DMS114 treated with DMSO at 0.1 percent for 48 hours (cell line): ENCODE data around the gene THOC6.

ENCODE experiments used
- DNase-seq: peaks from one replicate; lab custom pipeline; 2025; ENCODE audit not compliant: unreplicated experiment; lab: John Stamatoyannopoulos, UW

THOC6 gene

GRCh38 chr16:2991566-2992261, 32.1 kb upstream of the THOC6 start:
- DNase-seq, result no peak

DNA sequence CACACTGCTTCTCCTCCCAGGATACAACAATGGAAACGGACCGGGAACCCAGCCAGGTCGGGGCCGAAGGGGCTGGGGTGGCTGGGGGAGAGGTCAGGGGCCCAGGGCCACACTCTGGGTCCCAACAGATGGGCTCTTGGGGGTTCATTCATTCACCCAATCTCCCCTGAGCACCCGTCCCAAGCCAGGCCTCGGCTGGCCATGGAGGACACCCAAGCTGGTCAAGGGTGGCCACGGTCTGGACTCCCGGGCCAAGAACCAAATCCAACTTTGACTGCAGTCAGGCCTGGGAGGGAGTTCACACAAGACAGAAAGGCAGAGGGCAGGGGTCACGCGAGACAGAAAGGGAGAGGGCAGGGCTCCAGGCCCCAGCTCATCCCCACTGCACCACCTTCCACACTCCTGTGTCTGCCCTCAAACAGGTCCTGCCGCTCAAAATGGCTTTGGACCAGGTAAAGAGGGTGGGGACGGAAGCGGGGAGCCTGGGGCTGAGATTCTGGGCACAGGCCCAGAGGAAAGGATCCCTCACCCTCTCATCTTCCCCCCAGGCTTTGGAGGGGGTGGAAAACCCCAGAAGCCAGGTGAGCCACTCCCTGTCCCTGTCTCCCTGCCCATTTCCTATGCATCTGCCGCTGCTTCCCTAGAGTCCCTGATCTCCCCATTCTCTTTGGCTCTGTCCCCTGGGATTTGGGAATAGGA, 31.3 kb upstream of the THOC6 start:
- no peak for DNase-seq

GRCh38 chr16:2996298-2996697, 27.5 kb upstream of the THOC6 start:
- DNase-seq, result no peak

DNA sequence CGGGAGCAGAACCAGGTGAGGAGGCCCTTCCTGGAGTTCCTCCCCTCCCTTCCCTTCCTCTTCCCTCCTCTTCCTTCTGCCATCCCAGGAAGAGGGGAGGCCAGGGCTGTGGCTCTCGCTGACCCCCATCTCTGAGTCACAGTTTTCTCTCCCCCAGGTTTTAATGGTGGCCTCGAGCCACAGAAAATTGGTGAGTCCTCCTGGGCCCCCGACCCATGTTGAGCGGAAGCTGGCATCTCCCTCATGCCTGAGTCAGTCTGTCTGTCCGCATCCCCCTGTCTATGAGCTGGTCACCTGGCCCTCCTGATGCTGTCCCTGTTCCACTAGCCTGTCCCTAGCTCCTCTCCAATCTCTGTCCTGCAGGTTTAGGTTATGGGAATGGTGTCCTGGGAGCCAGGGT, 23.9 kb upstream of the THOC6 start:
- DNase-seq, result no peak

GRCh38 chr16:3000540-3000939, 23.3 kb upstream of the THOC6 start:
- no peak for DNase-seq

DNA sequence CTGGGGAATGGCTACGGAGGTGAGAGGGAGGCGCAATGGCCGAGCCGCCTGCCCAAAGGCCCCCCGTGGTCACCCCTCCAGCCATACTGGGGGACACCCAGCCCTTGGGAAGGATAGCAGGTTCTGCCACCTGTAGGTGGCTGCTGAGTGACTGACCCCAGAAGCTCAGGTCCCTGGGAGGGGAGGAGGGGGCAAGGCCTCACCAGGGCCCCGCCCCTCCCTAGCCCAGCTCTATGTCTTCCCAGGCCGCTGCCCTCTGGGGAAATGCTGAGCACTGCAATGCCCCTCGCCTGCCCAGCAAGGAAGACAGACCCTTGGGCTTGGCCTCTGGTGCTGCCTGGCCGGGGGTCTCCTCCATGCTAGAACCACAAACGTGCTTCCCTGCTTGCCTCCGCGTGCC, 22.5 kb upstream of the THOC6 start:
- no peak for DNase-seq

DNA sequence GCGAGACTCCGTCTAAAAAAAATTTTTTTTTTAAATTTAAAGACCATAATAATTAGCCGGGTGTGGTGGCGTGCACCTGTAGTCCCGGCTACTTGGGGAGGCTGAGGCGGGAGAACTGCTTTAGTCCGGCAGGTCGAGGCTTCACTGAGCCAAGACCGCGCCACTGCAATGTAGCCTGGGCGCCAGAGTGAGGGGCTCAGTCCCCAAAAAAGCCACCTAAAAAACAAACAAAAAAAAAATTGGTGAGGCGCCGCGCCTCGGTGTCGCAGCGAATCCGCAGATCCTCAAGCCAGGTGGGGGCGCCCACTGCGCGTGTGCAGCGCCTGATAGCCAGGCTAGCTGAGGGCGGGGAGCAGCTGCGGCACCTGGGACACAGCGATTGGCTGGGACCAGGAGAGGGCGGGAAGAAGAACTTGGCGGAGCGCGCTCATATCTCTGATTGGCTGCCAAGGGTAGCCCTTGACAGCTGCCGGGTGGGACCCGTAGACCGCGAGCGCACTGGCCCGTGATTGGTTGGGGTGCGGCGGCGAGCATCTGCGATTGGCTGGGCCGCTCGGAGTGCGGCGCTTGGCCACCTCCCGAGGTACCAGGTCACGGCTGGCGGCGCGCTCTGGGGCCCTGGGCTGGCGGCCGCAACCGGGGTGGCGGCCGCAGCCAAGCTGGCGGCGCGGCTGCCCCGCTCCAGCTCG, 20.1 kb upstream of the THOC6 start:
- peak; percentile 94 for DNase-seq

DNA sequence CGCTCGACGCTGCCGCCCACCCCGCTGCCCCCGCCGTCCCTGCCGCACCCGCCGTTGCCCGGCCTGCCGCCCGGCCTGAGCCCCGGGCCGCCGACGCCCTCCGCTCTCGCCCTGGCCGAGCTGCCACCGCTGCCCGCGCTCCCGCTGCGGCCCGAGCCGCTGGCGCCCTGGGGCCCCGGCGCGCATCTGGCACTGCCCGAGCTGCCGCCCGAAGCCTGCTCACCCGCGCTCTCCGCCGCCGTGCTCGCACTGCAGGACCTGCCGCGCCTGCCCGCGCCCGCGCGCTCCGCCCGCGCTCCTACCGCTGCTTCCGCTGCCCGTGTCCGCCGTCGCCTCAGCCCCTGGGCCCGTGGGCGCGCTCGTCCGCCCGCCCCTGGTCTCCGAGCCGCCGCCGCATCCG, 19.5 kb upstream of the THOC6 start:
- no peak for DNase-seq

DNA sequence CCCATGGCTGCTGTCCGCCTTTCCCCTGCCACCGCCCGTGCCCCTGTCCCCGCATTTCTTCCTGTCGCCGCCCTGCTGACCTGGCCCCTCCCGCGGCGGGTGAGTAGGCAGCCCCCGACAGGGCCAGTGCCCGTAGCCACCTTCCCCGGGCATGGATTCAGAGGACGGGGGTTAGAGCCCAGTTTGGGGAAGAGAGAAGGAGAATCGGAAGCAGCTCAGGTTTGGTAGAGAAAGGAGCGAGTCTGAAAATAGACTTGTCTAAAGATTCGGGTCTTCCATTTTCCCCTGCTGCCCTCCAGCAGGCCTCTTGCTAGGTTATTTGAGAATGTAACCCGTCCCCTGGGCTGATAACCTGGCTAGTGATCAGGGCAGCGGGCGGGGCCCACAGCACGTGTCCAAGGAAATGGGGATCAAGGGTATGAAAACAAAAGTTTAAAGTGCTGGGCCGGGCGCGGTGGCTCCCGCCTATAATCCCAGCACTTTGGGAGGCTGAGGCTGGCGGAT, 19.0 kb upstream of the THOC6 start:
- no peak for DNase-seq

- no peak for DNase-seq
Observed at GRCh38 chr16:3007059-3007956, 16.5 kb upstream of the THOC6 start.

DNA sequence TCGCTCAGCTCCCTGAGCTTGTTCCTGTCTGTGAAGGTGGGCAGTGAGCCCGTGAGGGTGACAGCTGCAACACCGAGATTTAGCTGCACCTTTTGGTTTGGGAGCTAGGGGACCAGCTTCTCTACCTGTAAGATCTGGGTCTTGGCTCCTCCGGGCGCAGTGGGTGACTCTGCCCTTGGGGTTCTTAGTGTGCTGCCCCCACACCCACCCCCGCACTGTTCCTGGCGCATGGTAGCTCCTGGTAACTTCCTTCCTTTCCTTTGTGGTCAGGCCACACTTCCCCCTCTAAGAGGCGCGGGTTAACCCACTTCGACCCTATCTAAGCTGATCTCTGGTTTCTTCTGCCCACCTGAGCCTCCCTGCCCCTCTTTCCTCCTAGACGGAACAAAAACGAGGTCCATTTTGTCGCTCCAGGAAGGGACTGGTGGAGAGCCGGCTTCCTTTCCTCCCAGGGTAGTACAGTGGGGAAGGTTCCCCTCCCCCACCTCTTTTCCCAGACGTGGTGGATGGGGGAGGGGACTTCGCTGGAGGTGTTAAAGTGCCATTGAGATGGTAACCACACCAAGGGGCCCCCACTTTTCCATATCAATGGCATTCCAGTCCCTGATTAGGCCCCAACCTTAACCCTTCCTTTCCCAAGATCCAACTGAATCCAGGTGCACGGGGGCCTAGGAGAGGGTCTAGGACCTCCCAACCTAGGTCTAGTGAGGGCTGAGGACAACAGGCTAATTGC, 15.7 kb upstream of the THOC6 start:
- no peak for DNase-seq

DNA sequence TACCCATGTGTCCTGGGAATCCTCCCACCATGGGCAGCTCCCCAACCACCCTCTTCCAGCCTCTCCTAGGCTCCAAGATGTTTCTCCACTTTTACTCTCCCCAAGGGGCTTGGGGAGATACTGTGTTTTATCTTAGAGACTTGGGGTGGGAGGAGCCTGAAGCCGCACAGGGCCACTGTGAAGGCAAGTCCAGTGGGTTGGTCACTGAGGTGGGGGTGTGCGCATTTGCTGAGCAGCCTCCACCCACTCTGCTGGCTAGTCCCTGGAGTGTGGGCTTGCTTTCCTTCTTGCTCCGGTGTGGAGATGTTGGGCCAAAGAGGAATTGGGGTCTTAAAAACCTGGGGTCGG, 15.2 kb upstream of the THOC6 start:
- DNase-seq, result no peak

DNA sequence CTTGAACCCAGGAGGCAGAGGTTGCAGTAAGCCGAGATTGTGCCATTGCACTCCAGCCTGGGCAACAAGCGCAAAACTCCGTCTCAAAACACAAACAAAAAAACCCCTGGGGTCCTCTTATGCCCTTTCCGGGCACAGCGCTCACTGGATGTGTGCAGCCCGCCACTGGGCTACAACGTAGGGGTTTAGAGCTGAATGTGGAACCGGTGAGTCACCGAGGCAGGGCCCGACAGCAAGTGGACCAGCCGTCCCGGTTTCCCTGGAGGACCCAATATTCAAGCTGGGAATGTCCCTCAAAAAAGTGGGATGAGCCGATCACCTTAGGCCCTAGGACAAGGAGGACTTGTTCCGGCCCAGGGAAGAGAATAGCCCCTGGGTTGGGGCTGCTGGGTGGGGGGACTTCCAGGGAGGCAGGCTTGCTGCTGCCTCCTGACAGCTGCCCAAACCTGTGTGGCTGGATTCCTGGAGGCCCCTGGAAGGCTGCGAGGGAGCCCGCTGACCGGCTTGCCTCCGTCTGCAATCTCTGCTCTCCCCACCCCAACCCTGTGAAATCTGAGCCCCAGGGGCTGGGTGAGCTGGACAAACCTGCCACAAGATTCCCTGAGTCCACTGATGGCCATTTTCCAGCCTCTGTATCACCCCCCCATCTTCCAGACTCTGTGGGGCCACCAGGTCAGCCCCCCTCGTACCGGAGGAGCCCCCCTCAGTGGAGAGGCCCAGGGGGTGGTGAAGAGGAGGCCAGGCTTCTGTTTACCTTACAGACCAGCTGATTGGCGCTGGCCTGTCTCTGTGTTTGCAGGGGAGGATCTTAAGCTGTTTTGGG, 14.1 kb upstream of the THOC6 start:
- no peak for DNase-seq

- DNase-seq, result no peak
Observed at GRCh38 chr16:3010510-3010909, 13.3 kb upstream of the THOC6 start.

- no peak for DNase-seq
Observed at GRCh38 chr16:3012246-3012645, 11.6 kb upstream of the THOC6 start.

DNA sequence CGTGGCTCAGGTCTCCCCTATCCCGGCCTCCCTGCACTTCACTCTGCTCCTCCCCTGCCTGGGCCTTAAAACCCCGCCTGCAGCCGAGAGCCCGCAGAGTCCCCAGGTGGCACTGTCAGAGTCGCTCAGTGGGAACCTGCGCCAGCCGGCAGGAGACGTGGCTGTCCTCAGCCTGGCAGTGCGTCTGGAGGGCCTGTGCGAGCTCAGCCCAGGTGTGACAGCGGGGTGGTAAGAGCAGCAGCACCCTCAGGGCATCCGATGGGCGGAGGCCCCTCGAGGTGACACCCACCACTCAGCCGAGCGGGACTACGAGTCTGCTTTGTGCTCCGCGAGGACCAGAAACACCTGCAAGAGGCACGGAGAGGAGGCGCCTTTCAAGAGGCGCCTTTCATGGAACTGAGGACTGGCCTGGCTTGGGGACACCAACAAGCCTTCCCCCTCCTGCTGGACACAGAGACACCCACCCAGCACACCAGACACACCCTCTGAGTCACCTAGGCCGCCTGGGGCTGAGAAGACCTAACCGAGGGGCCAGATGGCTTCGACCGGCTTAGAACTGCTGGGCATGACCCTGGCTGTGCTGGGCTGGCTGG, 10.9 kb upstream of the THOC6 start, which contains the start of gene CLDN9:
TSS of gene CLDN9 (plus strand) at position 96 of the 593 bp plus-strand sequence. CDS start at position 536, 440 bp downstream.
- no peak for DNase-seq

- DNase-seq, result no peak
Observed at GRCh38 chr16:3013491-3013951, 10.3 kb upstream of the THOC6 start.

DNA sequence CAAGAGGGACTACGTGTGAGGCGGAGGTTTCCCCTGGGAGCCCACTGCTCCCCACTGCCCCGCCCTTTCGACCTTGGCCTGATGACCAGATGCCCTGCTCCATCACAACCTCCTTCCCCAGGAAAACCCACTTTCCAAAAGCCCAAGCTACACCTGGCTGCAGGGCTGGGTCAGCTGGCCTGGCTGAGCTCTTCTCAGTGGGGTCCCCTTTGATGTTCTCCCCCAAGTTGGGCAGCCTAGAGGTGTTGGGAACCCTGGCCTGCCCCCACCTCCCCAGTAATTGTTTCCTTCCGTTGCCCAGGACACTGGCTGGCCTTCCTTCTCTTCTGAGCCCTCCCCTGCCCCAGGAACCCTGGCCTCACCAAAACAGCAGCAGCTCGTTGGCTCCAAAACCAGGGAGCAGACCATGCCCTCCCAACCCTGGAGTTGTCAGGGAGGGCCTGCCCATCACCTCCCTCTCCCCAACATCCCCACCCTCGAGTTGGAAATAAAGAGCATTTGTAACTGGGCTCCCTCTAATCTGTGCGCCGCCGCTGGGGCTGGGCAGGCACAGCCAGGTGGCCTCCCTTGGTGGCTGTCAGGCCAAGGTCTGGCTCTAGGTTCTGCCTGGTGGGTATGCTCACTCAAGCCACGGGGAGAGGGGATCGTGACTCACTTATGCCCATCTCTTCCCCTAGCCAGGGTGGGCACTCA, 9.7 kb upstream of the THOC6 start:
- no peak for DNase-seq
